Panc1 (cell line): ENCODE results near the gene EPHA6.

Experiments
- POLR2AphosphoS5 ChIP-seq: IDR thresholded peaks from 2 replicates; pipeline ENCODE4 v1.6.1; 2012; ENCODE audit warnings: mild to moderate bottlenecking, low read depth, low read length, moderate library complexity
- SIN3A ChIP-seq: IDR thresholded peaks from 2 replicates; pipeline ENCODE4 v1.6.1; 2012; ENCODE audit warnings: low read depth, mild to moderate bottlenecking, low read length, moderate library complexity, borderline replicate concordance; ENCODE audit not compliant: insufficient read depth
- TF ChIP-seq, protein P1 (sequence below): fragments of 450-650 bp; IDR thresholded peaks from 2 replicates; pipeline ENCODE4 v1.5.1; 2017; ENCODE audit warnings: mild to moderate bottlenecking

DNA sequence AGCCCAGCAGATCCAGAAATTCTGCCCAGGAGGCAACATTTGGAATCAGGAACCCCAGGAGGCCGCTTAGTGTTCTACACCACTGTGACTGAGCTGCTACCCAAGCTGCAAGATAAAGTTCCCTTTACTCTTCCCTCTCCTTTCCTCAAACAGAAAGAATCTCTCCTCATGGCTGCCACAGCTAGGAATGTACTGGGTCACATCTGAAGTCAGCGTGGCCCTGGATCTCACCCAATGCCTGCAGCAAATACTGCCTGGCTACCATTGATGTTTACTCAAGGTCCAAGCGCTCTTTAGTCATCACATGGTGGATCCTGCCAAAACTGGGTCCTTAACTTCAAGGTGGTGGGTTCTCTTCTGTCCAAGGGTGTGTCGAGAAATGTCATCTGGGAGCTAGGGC lies 382.7 kb downstream of the EPHA6 start:
- TF ChIP-seq POLR2AphosphoS5 (no peak), SIN3A (no peak)
- TF ChIP-seq, protein P1, sequence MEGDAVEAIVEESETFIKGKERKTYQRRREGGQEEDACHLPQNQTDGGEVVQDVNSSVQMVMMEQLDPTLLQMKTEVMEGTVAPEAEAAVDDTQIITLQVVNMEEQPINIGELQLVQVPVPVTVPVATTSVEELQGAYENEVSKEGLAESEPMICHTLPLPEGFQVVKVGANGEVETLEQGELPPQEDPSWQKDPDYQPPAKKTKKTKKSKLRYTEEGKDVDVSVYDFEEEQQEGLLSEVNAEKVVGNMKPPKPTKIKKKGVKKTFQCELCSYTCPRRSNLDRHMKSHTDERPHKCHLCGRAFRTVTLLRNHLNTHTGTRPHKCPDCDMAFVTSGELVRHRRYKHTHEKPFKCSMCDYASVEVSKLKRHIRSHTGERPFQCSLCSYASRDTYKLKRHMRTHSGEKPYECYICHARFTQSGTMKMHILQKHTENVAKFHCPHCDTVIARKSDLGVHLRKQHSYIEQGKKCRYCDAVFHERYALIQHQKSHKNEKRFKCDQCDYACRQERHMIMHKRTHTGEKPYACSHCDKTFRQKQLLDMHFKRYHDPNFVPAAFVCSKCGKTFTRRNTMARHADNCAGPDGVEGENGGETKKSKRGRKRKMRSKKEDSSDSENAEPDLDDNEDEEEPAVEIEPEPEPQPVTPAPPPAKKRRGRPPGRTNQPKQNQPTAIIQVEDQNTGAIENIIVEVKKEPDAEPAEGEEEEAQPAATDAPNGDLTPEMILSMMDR = no peak
